CD14-positive monocyte (primary cell): ENCODE results near the gene FKBP6. TPM values are rescaled to one million over a fixed set of nuclear protein-coding genes. Genes with fewer than 3 reads are reported as not detected.

Experiments
- DNase-seq, 3 donors: peaks; one replicate each; pipeline ENCODE4 v3.0.0-alpha.2; 2011 to 2022
- H2AFZ ChIP-seq: 2 replicates; pipeline ENCODE4 v1.6.0; 2012; ENCODE audit warnings: mild to moderate bottlenecking, low read depth, low read length, inconsistent platforms; ENCODE audit not compliant: insufficient read depth, poor library complexity, severe bottlenecking
- H3K27ac ChIP-seq, 2 donors: 1 replicate in 1 of 2; 2 replicates in 1 of 2; pipeline ENCODE4 v1.5.1; 2012 to 2013; ENCODE audit warnings: low read length in 2 of 2, control low read depth in 1 of 2, inconsistent platforms in 1 of 2, low read depth in 1 of 2, mild to moderate bottlenecking in 1 of 2
- H3K27me3 ChIP-seq, 2 donors: one replicate each; pipeline versions ENCODE4 v1.6.0 to v1.6.1; 2011 to 2013; ENCODE audit warnings: low read length in 2 of 2; ENCODE audit not compliant: control insufficient read depth in 2 of 2, insufficient read depth in 2 of 2
- H3K36me3 ChIP-seq, 2 donors: replicated peaks in 1 of 2; 1 replicate in 1 of 2; 2 replicates in 1 of 2; pipeline versions ENCODE4 v1.5.1 to v1.6.1; 2012 to 2013; ENCODE audit warnings: low read length in 2 of 2, control low read depth in 1 of 2, inconsistent platforms in 1 of 2, mild to moderate bottlenecking in 1 of 2; ENCODE audit not compliant: insufficient read depth in 2 of 2, control insufficient read depth in 1 of 2
- H3K4me1 ChIP-seq, 2 donors: 1 replicate in 1 of 2; 2 replicates in 1 of 2; pipeline versions ENCODE4 v1.5.1 to v1.6.1; 2012 to 2013; ENCODE audit warnings: low read length in 2 of 2, control low read depth in 1 of 2, inconsistent platforms in 1 of 2, mild to moderate bottlenecking in 1 of 2, moderate library complexity in 1 of 2; ENCODE audit not compliant: insufficient read depth in 2 of 2, control insufficient read depth in 1 of 2
- H3K4me2 ChIP-seq: replicated peaks from 2 replicates; pipeline ENCODE3; 2012; ENCODE audit warnings: low read length, moderate library complexity, mild to moderate bottlenecking; ENCODE audit not compliant: poor library complexity, severe bottlenecking; ENCODE audit errors: extremely low read depth
- H3K4me3 ChIP-seq, 3 experiments: fragments of 200-600 bp in 1 of 3; sonication (generic) in 1 of 3; replicated peaks in 1 of 3; 1 replicate in 2 of 3; 2 replicates in 1 of 3; pipeline ENCODE4 v1.5.1; 2011 to 2013; ENCODE audit warnings: low read length in 3 of 3, mild to moderate bottlenecking in 3 of 3, control low read depth in 2 of 3, low read depth in 2 of 3, inconsistent platforms in 1 of 3, moderate library complexity in 1 of 3
- H3K79me2 ChIP-seq: 2 replicates; pipeline ENCODE4 v1.6.0; 2012; ENCODE audit warnings: mild to moderate bottlenecking, control low read depth, inconsistent platforms, low read length, moderate library complexity; ENCODE audit not compliant: insufficient read depth
- H3K9ac ChIP-seq: 2 replicates; pipeline ENCODE4 v1.6.0; 2017; ENCODE audit warnings: low read length, mild to moderate bottlenecking; ENCODE audit not compliant: insufficient read depth, poor library complexity, severe bottlenecking
- H3K9me3 ChIP-seq, 2 donors: replicated peaks in 1 of 2; 1 replicate in 1 of 2; 2 replicates in 1 of 2; pipeline versions ENCODE4 v1.5.1 to v1.6.1; 2012 to 2013; ENCODE audit warnings: low read length in 2 of 2, control low read depth in 1 of 2; ENCODE audit not compliant: control insufficient read depth in 1 of 2, insufficient read depth in 1 of 2
- H4K20me1 ChIP-seq: 2 replicates; pipeline ENCODE4 v1.6.0; 2012; ENCODE audit warnings: mild to moderate bottlenecking, low read length, control low read depth, moderate library complexity; ENCODE audit not compliant: insufficient read depth
- H3K27ac Mint-ChIP-seq, 7 donors: one replicate each; pipeline ENCODE4 v1.8.0; 2020; ENCODE audit warnings: mild to moderate bottlenecking in 7 of 7, mixed read lengths in 7 of 7, moderate library complexity in 6 of 7, inconsistent platforms in 2 of 7
- H3K27me3 Mint-ChIP-seq, 3 donors: one replicate each; pipeline ENCODE4 v1.8.0; 2021 to 2022; ENCODE audit warnings: low read depth in 3 of 3, mild to moderate bottlenecking in 3 of 3, mixed read lengths in 3 of 3, moderate library complexity in 3 of 3, inconsistent platforms in 1 of 3
- H3K36me3 Mint-ChIP-seq, 2 donors: one replicate each; pipeline ENCODE4 v1.8.0; 2020; ENCODE audit warnings: mixed read lengths in 2 of 2, inconsistent platforms in 1 of 2, mild to moderate bottlenecking in 1 of 2
- H3K4me1 Mint-ChIP-seq: one replicate; pipeline ENCODE4 v1.8.0; 2020; ENCODE audit warnings: mild to moderate bottlenecking, mixed read lengths
- H3K4me3 Mint-ChIP-seq, 2 donors: one replicate each; pipeline ENCODE4 v1.8.0; 2020; ENCODE audit warnings: mild to moderate bottlenecking in 2 of 2, mixed read lengths in 2 of 2, moderate library complexity in 1 of 2
- H3K9me3 Mint-ChIP-seq, 7 donors: one replicate each; pipeline ENCODE4 v1.8.0; 2020 to 2022; ENCODE audit warnings: mixed read lengths in 7 of 7, mild to moderate bottlenecking in 6 of 7, moderate library complexity in 6 of 7, inconsistent platforms in 2 of 7
- CTCF ChIP-seq: fragments of 200-600 bp; IDR thresholded peaks from one replicate; pipeline ENCODE4 v1.8.0; 2022; ENCODE audit warnings: antibody characterized with exemption, mild to moderate bottlenecking
- WGBS: methylation state at CpG from one replicate; pipeline ENCODE4 v1.1.5; 2013; ENCODE audit warnings: missing lambda C conversion rate; ENCODE audit not compliant: insufficient coverage; 5-methylcytosine and 5-hydroxymethylcytosine counted together
- intact Hi-C, 2 donors: fragments of 100-400 bp; cut with micrococcal nuclease; formaldehyde crosslinking; loops; one replicate each; pipeline versions ENCODE4 v1.15.0 to v1.15.1; 2023
- polyA plus RNA-seq, 3 donors: library from polyadenylated mRNA; depleted of rRNA in 1 of 3; unstranded in 2 of 3; stranded (reverse) in 1 of 3; fragments of 300-500 nt in 2 of 3; fragments of >200 nt in 1 of 3; fragmentation: Illumina TruSeq in 2 of 3; gene quantifications; 1 replicate in 2 of 3; 2 replicates in 1 of 3; pipeline ENCODE4 v1.2.3, GENCODE V29; 2012 to 2021

FKBP6 gene
- polyA plus RNA-seq, 3 donors, result 0.17 TPM; not detected in 2

DNA sequence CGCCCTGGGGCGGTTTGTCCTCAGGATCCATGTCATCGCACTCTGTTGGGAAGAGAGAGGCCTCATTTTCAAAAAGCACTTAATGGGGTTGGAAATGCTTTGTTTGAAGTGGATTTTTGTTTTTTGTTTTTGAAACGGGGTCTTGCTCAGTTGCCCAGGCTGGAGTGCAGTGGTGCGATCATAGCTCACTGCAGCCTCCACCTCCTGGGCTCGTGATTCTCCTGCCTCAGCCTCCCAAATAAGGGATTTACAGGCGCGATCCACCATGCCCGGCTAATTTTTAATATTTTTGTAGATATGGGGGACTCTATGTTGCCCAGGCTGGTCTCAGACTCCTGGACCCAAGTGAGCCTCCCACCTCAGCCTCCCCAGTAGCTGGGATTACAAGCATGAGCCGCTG lies 735 bp downstream of the FKBP6 start:
- no peak overlapping the region for H3K27ac ChIP-seq
- H3K9ac ChIP-seq, result no peak overlapping the region
- H3K4me1 ChIP-seq, result peaks cover 12 to 14% of the 10 kb centered on the region in 2 donors
- peaks cover 14% of the 10 kb centered on the region for H3K4me1 Mint-ChIP-seq
- peaks cover 0 to 3% (median 0%) of the 10 kb centered on the region in 7 donors for H3K9me3 Mint-ChIP-seq
- no peaks in the 10 kb centered on the region for H3K27me3 ChIP-seq
- no peak overlapping the region for H3K4me2 ChIP-seq
- no peak overlapping the region for H3K27ac Mint-ChIP-seq
- H3K27me3 Mint-ChIP-seq, result peaks cover 3 to 17% (median 7%) of the 10 kb centered on the region in 3 donors
- no peaks in the 10 kb centered on the region for H3K79me2 ChIP-seq
- H4K20me1 ChIP-seq, result no peaks in the 10 kb centered on the region
- H2AFZ ChIP-seq, result no peak overlapping the region
- no peaks in the 10 kb centered on the region for H3K36me3 Mint-ChIP-seq
- H3K4me3 Mint-ChIP-seq, result no peak overlapping the region
- no peak for DNase-seq
- no peak for TF ChIP-seq CTCF
- no peaks in the 10 kb centered on the region for H3K9me3 ChIP-seq
- H3K4me3 ChIP-seq, result no peak overlapping the region
- WGBS, result 98% methylated on average over 5 of the region's 10 CpGs
- H3K36me3 ChIP-seq, result no peaks in the 10 kb centered on the region
- intact Hi-C loops, result no loop called here

GRCh38 chr7:73329861-73330581 lies 2.1 kb downstream of the FKBP6 start:
- Histone ChIP-seq H3K79me2 (no peaks in the 10 kb centered on the region), H2AFZ (no peak overlapping the region), H3K4me2 (no peak overlapping the region), H4K20me1 (no peaks in the 10 kb centered on the region), H3K27me3 (no peaks in the 10 kb centered on the region), H3K4me3 (no peak overlapping the region), H3K27ac (no peak overlapping the region), H3K4me1 (peaks cover 0 to under 1% of the 10 kb centered on the region in 2 donors), H3K36me3 (no peaks in the 10 kb centered on the region), H3K9ac (no peak overlapping the region), H3K9me3 (no peaks in the 10 kb centered on the region)
- 36% methylated on average over 11 of the region's 11 CpGs for WGBS
- no peak for TF ChIP-seq CTCF
- peaks cover 2% of the 10 kb centered on the region for H3K4me1 Mint-ChIP-seq
- intact Hi-C loops, result no loop called here
- H3K4me3 Mint-ChIP-seq, result no peak overlapping the region
- H3K36me3 Mint-ChIP-seq, result no peaks in the 10 kb centered on the region
- H3K27ac Mint-ChIP-seq, result no peak overlapping the region
- H3K9me3 Mint-ChIP-seq, result peaks cover 0 to 3% (median 0%) of the 10 kb centered on the region in 7 donors
- DNase-seq, result no peak
- peaks cover 3 to 18% (median 7%) of the 10 kb centered on the region in 3 donors for H3K27me3 Mint-ChIP-seq
